Nephron progenitor cell (in vitro differentiated cells): ENCODE measurements around the gene ITPK1.

Experiments
- DNase-seq: peaks from one replicate; pipeline ENCODE4 v3.0.0; 2021
- H3K27ac Mint-ChIP-seq: 2 replicates; pipeline ENCODE4 v1.8.0; 2021; ENCODE audit warnings: mild to moderate bottlenecking, moderate library complexity, mixed read lengths
- H3K27me3 Mint-ChIP-seq: 2 replicates; pipeline ENCODE4 v1.8.0; 2021; ENCODE audit warnings: mild to moderate bottlenecking, low read depth, mixed read lengths; ENCODE audit not compliant: poor library complexity
- H3K36me3 Mint-ChIP-seq: 2 replicates; pipeline ENCODE4 v1.8.0; 2021; ENCODE audit warnings: low read depth, mixed read lengths
- H3K4me1 Mint-ChIP-seq: 2 replicates; pipeline ENCODE4 v1.8.0; 2021; ENCODE audit warnings: mixed read lengths
- H3K4me3 Mint-ChIP-seq: 2 replicates; pipeline ENCODE4 v1.8.0; 2021; ENCODE audit warnings: mild to moderate bottlenecking, moderate library complexity, mixed read lengths
- H3K9me3 Mint-ChIP-seq: 2 replicates; pipeline ENCODE4 v1.8.0; 2021; ENCODE audit warnings: mild to moderate bottlenecking, moderate library complexity, mixed read lengths
- TF ChIP-seq, protein P1 (sequence below): fragments of 200-600 bp; sonication (generic); IDR thresholded peaks from 2 replicates; pipeline ENCODE4 v1.5.0; 2021; ENCODE audit warnings: antibody characterized with exemption

Gene ITPK1

DNA sequence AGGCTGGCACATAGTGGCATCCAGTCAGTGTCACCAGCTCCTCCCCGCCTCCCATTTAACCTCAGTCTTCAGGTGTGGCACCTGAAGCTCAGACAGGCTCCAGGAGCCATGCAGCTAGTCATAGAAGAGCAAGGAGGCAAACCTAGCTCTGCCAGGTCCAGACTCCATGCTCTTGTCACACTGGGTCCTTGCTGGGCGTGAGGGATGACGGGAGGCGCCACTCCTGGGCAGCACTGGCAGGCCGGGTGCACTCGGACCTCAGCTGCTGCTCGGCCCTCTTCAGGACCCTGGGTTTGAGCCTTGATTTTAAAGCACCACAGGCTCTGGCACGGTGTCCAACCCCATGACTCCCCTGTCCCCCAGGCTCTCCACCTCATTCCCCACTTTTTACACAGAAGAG, 24.1 kb downstream of the ITPK1 start:
- TF ChIP-seq, protein P1, sequence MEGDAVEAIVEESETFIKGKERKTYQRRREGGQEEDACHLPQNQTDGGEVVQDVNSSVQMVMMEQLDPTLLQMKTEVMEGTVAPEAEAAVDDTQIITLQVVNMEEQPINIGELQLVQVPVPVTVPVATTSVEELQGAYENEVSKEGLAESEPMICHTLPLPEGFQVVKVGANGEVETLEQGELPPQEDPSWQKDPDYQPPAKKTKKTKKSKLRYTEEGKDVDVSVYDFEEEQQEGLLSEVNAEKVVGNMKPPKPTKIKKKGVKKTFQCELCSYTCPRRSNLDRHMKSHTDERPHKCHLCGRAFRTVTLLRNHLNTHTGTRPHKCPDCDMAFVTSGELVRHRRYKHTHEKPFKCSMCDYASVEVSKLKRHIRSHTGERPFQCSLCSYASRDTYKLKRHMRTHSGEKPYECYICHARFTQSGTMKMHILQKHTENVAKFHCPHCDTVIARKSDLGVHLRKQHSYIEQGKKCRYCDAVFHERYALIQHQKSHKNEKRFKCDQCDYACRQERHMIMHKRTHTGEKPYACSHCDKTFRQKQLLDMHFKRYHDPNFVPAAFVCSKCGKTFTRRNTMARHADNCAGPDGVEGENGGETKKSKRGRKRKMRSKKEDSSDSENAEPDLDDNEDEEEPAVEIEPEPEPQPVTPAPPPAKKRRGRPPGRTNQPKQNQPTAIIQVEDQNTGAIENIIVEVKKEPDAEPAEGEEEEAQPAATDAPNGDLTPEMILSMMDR: no peak
- peak overlapping the region; percentile 42 for H3K27ac Mint-ChIP-seq
- H3K36me3 Mint-ChIP-seq: no peaks in the 10 kb centered on the region

DNA sequence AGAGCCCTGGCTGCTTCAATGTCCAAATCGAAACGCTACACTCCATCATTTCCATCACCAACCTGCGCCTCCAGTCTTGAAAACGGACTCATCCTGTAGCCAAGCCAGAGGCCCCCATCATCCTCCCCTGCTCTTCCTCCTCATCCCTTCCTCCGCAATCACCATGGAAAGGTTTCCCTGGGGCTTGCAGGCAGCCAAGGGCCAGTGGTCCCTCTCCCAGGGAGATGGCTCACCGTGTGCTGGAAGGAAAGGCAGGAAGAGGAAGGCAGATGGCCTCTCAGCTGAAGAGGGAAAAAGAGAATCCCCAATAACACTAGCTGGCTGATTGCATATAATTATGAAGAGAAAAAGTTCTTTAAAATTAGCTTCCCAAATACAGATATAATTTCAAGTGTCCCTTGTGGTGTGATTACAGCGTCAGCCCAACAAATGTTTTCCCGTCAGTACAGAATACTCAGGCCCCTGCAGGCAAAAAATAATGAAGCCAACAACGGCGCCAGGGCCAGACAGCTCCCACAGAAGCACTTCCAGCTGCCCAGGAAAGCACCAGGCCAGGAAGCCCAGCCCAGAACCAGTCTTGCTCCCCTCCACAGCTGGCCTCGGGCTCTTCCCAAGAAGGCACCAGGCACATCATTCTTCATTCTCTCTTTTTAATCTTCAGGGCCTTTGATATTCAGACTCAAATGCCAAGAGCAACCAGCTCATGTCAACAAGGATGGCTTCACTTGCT, 24.7 kb downstream of the ITPK1 start:
- H3K27me3 Mint-ChIP-seq: peaks cover 3% of the 10 kb centered on the region
- no peak overlapping the region for H3K4me3 Mint-ChIP-seq
- H3K4me1 Mint-ChIP-seq: peaks cover 13% of the 10 kb centered on the region
- H3K9me3 Mint-ChIP-seq: peaks cover 3% of the 10 kb centered on the region
- no peak for DNase-seq
- H3K27ac Mint-ChIP-seq: peak overlapping the region; percentile 83
- TF ChIP-seq, protein P1: no peak
- no peaks in the 10 kb centered on the region for H3K36me3 Mint-ChIP-seq

More for the DNA sequence above, 24.1 kb downstream of the ITPK1 start:
- Mint-ChIP-seq H3K4me1 (peaks cover 13% of the 10 kb centered on the region), H3K9me3 (peaks cover 3% of the 10 kb centered on the region), H3K4me3 (no peak overlapping the region), H3K27me3 (no peaks in the 10 kb centered on the region)
- no peak for DNase-seq

GRCh38 chr14:93089521-93090269, 26.0 kb downstream of the ITPK1 start:
- TF ChIP-seq, protein P1: no peak
- Mint-ChIP-seq H3K4me3 (no peak overlapping the region), H3K27me3 (peaks cover 7% of the 10 kb centered on the region), H3K36me3 (no peaks in the 10 kb centered on the region), H3K27ac (no peak overlapping the region), H3K9me3 (peaks cover 3% of the 10 kb centered on the region), H3K4me1 (peaks cover 23% of the 10 kb centered on the region)
- DNase-seq: no peak

GRCh38 chr14:93086441-93087055, 29.2 kb downstream of the ITPK1 start:
- Mint-ChIP-seq H3K4me3 (no peak overlapping the region), H3K27ac (peak overlapping the region; percentile 59), H3K36me3 (no peaks in the 10 kb centered on the region), H3K4me1 (peaks cover 48% of the 10 kb centered on the region), H3K9me3 (peaks cover 3% of the 10 kb centered on the region), H3K27me3 (peaks cover 10% of the 10 kb centered on the region)
- DNase-seq: no peak
- TF ChIP-seq, protein P1: no peak

DNA sequence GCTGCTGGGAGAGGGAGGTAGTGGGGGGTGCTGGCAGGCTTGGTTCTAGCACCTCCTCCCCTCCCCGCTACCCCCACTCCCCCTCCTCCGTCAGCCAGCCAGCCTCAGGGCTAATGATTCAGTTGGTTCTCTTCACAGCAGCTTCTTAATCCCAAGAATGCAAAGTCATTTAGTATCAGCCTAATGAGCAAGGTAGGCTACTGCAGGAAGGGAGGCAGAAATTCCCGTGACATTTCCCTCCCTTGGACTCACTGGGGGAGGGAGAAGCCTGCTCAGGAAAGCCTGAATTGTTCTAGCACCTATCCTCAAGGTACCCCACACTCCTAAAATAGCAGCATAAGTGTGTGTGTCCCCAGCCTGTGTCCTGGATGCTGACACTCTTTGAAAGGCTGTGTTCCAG, 29.8 kb downstream of the ITPK1 start:
- no peaks in the 10 kb centered on the region for H3K36me3 Mint-ChIP-seq
- peaks cover 3% of the 10 kb centered on the region for H3K9me3 Mint-ChIP-seq
- H3K27me3 Mint-ChIP-seq: peaks cover 10% of the 10 kb centered on the region
- H3K4me3 Mint-ChIP-seq: no peak overlapping the region
- TF ChIP-seq, protein P1: no peak
- no peak for DNase-seq
- peak overlapping the region; percentile 59 for H3K27ac Mint-ChIP-seq
- H3K4me1 Mint-ChIP-seq: peaks cover 52% of the 10 kb centered on the region
